GM21528 (cell line): ENCODE data around the gene TAGLN2.

ENCODE experiments used
- ATAC-seq: cut with Tn5 transposase; IDR thresholded peaks from one replicate; pipeline ENCODE4 v1.9.1; 2021; ENCODE audit warnings: mild to moderate bottlenecking, moderate library complexity; ENCODE audit not compliant: unreplicated experiment, low FRiP score

The TAGLN2 gene

GRCh38 chr1:159880430-159880829 is 44.9 kb downstream of the TAGLN2 start:
- no peak for ATAC-seq

- ATAC-seq = no peak
Observed at GRCh38 chr1:159879977-159880376, 45.3 kb downstream of the TAGLN2 start.

- ATAC-seq = no peak
Observed at GRCh38 chr1:159879136-159879535, 46.2 kb downstream of the TAGLN2 start.

DNA sequence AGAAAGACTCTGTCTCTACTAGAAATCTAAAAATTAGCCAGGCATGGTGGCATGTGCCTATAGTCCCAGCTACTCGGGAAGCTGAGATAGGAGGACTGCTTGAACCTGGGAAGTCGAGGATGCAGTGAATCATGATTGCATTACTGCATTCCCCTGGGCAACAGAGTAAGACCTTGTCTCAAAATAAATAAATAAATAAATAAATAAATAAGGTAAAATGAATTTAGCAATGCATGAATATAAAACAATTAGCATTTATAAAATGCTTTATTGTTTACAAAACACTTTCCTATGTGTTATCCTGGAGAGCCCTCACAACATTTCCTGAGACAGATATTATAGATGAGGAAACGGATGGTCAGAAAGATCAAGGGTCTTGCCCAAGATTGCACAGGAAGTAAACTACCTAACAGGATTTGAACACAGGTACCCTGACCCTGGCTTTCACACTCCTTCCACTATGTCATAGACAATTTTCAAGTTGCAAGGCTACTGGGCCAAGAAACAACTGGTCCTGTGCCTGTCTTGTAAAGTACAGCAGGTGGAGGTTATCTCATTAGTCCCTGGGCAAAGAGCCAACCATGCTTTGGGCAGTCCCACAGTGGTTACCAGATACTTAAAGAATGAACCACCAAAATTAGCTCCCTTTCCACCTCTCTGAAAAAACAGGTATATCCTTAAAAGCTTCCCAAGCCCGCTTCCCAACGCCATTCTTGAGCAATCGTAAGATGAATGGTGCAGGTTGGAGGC is 47.4 kb downstream of the TAGLN2 start:
- no peak for ATAC-seq

DNA sequence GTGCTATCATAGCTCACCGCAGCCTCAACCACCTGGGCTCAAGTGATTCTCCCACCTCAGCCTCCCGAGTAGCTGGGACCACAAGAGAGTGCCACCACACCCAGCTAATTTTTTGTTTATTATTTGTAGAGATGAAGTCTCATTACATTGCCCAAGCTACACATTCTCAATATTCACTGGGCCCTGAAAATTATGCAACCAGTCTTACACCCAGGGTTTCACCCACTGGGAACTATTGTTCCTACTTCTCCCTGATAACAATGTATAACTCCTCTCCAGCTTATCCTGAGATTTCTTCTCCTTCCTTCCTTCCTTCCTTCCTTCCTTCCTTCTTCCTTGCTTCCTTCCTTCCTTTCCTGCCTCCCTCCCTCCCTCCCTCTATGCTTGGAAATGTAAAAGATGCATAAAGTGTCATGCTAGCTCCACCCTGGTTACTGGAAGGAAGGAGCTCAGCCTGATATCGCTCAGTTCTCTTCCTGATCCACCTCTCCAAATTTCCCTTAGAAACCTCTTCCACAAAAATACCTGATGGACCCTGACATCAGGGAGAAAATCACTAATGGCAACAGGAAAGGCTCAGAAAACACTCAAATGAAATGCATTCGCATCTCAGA is 51.7 kb downstream of the TAGLN2 start:
- no peak for ATAC-seq

- no peak for ATAC-seq
Observed at GRCh38 chr1:159872891-159873290, 52.4 kb downstream of the TAGLN2 start.

- ATAC-seq = no peak
Observed at GRCh38 chr1:159870704-159871103, 54.6 kb downstream of the TAGLN2 start.

DNA sequence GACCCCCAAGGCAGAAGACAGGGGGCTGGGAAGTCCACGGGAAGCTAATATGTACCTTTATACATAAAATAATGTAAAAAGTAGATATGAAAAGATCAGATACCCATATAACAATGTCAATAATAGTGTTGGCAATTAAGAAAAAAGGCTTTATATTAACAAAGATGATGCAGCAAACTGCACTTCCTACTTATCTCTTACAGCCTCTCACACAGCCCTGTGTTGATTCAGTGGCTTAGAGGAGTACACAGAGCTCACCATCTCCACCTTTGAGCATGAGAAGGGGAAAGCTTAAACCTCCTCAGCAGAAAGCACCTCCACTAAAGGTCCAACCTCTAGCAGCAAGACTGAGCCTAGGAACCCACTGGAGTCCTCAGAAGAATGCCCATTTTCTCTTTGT is 55.7 kb downstream of the TAGLN2 start:
- no peak for ATAC-seq

- ATAC-seq = no peak
Observed at GRCh38 chr1:159869173-159869572, 56.1 kb downstream of the TAGLN2 start.

- no peak for ATAC-seq
Observed at GRCh38 chr1:159868766-159869165, 56.5 kb downstream of the TAGLN2 start.
